ENCODE measurements around the gene ABCG1.

ABCG1 gene

DNA sequence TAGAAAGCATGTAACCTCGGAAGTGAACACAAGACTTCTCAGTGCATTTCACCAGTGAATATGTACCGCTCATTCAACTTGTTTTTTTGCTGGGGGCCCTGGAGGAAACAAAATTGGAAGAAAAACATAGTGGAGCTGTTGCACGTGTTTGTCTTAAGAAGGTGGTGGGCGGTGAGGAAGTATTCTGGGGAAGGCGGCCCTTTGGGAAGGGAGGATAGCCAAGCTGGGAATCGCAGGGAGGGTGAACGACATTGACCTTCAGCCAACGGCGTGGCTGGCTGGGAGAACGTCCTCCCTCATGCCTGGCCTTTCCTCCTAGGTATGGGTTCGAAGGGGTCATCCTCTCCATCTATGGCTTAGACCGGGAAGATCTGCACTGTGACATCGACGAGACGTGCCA lies 76.9 kb downstream of the ABCG1 start:
- WGBS, 2 experiments (ENCODE audit: insufficient coverage in 2 of 2): 89 to 92% methylated on average over 13 to 14 of the region's 15 CpGs
- H3K36me3 ChIP-seq (ENCODE audit: control insufficient read depth, insufficient read depth, low read length): no peaks in the 10 kb centered on the region
- no peak overlapping the region for H3K4me3 ChIP-seq (ENCODE audit: extremely low read depth, insufficient read depth, low read length, poor library complexity, severe bottlenecking)
- no peak overlapping the region for H3K27ac ChIP-seq (ENCODE audit: low read depth, low read length, severe bottlenecking)
- H3K9me3 ChIP-seq (ENCODE audit: control insufficient read depth, low read length): no peaks in the 10 kb centered on the region
- no peaks in the 10 kb centered on the region for H3K4me1 ChIP-seq (ENCODE audit: control insufficient read depth, insufficient read depth, low read length, poor library complexity, severe bottlenecking)

DNA sequence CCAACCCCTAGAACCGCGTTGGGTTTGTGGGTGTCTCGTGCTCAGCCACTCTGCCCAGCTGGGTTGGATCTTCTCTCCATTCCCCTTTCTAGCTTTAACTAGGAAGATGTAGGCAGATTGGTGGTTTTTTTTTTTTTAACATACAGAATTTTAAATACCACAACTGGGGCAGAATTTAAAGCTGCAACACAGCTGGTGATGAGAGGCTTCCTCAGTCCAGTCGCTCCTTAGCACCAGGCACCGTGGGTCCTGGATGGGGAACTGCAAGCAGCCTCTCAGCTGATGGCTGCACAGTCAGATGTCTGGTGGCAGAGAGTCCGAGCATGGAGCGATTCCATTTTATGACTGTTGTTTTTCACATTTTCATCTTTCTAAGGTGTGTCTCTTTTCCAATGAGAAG lies 77.6 kb downstream of the ABCG1 start:
- H3K27ac ChIP-seq (ENCODE audit: low read depth, low read length, severe bottlenecking): no peak overlapping the region
- H3K4me1 ChIP-seq (ENCODE audit: control insufficient read depth, insufficient read depth, low read length, poor library complexity, severe bottlenecking): no peaks in the 10 kb centered on the region
- no peaks in the 10 kb centered on the region for H3K36me3 ChIP-seq (ENCODE audit: control insufficient read depth, insufficient read depth, low read length)
- no peaks in the 10 kb centered on the region for H3K9me3 ChIP-seq (ENCODE audit: control insufficient read depth, low read length)
- WGBS, 2 experiments (ENCODE audit: insufficient coverage in 2 of 2): 89 to 95% methylated on average over 6 of the region's 7 CpGs
- no peak overlapping the region for H3K4me3 ChIP-seq (ENCODE audit: extremely low read depth, insufficient read depth, low read length, poor library complexity, severe bottlenecking)

DNA sequence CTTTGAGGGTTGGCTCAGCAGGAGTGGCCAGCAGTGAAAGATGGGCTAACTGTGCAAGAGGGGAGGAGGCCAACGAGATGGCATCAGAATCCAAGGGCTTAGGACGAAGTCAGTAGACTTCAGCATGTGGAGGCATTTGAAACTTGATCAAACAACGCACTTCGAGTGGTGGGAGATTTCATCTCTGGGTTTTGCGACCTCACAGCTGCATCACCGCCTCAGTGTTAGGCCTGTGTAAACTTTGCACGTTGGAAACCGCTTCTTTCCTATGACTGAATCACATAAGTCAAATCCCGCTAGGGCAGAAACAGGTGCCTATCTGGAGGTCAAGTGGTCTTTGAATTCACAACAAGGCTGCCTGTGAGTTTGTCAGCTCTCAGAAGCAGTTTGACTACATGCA lies 78.4 kb downstream of the ABCG1 start:
- Histone ChIP-seq H3K27ac (ENCODE audit: low read depth, low read length, severe bottlenecking) (no peak overlapping the region), H3K4me3 (ENCODE audit: extremely low read depth, insufficient read depth, low read length, poor library complexity, severe bottlenecking) (no peak overlapping the region)
- 88 to 89% methylated on average over 9 of the region's 9 CpGs for WGBS, 2 experiments (ENCODE audit: insufficient coverage in 2 of 2)

DNA sequence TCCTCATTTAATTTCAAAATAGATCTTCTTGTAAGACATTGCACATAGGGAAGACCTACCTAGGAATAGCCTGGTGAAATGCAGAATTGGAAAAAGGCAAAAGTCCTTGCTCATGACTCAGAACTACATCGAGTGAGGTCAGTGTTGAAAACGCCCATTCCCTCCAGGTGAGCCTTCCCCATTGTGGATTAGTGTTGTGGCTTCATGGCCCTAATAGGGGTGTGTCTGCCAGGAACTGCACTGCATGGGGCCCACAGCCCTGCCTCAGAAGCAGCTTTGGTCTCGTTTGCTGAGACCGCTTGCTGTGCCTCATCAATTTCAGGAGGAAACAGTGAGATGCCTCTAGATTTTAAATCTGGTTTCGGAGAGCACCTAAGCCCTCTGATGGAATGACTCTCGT lies 79.3 kb downstream of the ABCG1 start:
- Histone ChIP-seq H3K4me3 (ENCODE audit: extremely low read depth, insufficient read depth, low read length, poor library complexity, severe bottlenecking) (no peak overlapping the region), H3K27ac (ENCODE audit: low read depth, low read length, severe bottlenecking) (no peak overlapping the region), H3K36me3 (ENCODE audit: control insufficient read depth, insufficient read depth, low read length) (no peaks in the 10 kb centered on the region), H3K4me1 (ENCODE audit: control insufficient read depth, insufficient read depth, low read length, poor library complexity, severe bottlenecking) (no peaks in the 10 kb centered on the region), H3K9me3 (ENCODE audit: control insufficient read depth, low read length) (no peaks in the 10 kb centered on the region)
- 49 to 53% methylated on average over 6 of the region's 6 CpGs for WGBS, 2 experiments (ENCODE audit: insufficient coverage in 2 of 2)

More for the DNA sequence above, 78.4 kb downstream of the ABCG1 start:
- Histone ChIP-seq H3K4me1 (ENCODE audit: control insufficient read depth, insufficient read depth, low read length, poor library complexity, severe bottlenecking) (no peaks in the 10 kb centered on the region), H3K36me3 (ENCODE audit: control insufficient read depth, insufficient read depth, low read length) (no peaks in the 10 kb centered on the region), H3K9me3 (ENCODE audit: control insufficient read depth, low read length) (no peaks in the 10 kb centered on the region)

DNA sequence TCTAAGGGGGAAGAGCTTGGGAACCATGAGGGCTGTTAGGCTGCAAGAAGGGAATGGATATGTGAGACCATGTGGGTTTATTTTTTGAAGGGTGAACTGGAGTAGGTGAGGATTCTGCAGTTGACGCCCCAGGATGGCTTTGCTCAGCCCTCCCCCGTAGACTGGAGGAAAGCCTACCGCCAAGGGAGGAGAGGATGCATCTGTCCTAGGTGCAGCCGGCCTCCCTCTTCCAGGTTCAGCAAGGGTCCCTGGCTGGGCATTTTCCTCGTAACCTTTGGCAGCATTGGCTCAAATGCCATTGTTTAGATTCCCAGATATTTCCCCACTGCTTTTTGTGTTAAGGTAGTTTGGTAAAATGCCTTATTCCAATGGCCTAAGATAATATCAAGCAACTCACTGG lies 79.7 kb downstream of the ABCG1 start:
- WGBS, 2 experiments (ENCODE audit: insufficient coverage in 2 of 2): 74 to 83% methylated on average over 4 to 5 of the region's 5 CpGs
- Histone ChIP-seq H3K4me1 (ENCODE audit: control insufficient read depth, insufficient read depth, low read length, poor library complexity, severe bottlenecking) (no peaks in the 10 kb centered on the region), H3K27ac (ENCODE audit: low read depth, low read length, severe bottlenecking) (no peak overlapping the region), H3K36me3 (ENCODE audit: control insufficient read depth, insufficient read depth, low read length) (no peaks in the 10 kb centered on the region), H3K9me3 (ENCODE audit: control insufficient read depth, low read length) (no peaks in the 10 kb centered on the region), H3K4me3 (ENCODE audit: extremely low read depth, insufficient read depth, low read length, poor library complexity, severe bottlenecking) (no peak overlapping the region)

DNA sequence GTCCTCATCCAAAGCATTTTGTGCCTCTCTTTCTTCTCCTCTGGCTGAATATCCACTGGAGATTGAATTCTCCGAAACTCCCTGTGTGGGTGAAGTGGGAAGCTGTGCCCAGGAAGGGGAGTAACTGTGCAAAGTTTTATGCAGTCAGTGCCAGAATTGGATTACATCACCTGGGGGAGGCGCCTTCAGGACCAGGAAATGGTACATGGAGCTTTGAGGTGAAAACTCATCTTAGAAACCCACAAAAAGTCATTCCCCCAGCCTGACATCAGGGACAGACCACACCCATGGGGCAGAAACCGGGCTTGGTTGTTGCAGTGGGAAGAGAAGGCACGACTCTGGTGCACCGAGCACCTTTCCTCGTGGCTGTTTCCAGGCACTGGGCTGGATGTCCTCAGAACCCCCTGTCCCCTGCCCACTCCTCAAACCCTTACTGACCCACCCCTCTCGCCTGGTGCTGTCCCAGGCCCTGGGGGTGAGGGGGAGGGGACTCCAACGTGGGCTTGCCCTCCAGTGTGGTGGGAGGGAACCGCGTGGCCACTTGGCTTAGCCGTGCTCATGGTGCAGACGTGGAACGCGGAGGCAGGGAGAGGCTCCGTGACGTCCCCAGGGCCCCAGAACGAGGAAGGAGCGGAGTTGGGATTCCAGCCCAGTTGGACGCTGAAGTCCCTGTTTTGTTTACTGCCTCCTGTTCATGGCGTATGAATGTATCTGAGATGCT lies 80.5 kb downstream of the ABCG1 start:
- Histone ChIP-seq H3K9me3 (ENCODE audit: control insufficient read depth, low read length) (no peaks in the 10 kb centered on the region), H3K4me3 (ENCODE audit: extremely low read depth, insufficient read depth, low read length, poor library complexity, severe bottlenecking) (no peak overlapping the region), H3K27ac (ENCODE audit: low read depth, low read length, severe bottlenecking) (no peak overlapping the region), H3K4me1 (ENCODE audit: control insufficient read depth, insufficient read depth, low read length, poor library complexity, severe bottlenecking) (no peaks in the 10 kb centered on the region), H3K36me3 (ENCODE audit: control insufficient read depth, insufficient read depth, low read length) (no peaks in the 10 kb centered on the region)
- WGBS, 2 experiments (ENCODE audit: insufficient coverage in 2 of 2): 89 to 90% methylated on average over 13 to 14 of the region's 20 CpGs

DNA sequence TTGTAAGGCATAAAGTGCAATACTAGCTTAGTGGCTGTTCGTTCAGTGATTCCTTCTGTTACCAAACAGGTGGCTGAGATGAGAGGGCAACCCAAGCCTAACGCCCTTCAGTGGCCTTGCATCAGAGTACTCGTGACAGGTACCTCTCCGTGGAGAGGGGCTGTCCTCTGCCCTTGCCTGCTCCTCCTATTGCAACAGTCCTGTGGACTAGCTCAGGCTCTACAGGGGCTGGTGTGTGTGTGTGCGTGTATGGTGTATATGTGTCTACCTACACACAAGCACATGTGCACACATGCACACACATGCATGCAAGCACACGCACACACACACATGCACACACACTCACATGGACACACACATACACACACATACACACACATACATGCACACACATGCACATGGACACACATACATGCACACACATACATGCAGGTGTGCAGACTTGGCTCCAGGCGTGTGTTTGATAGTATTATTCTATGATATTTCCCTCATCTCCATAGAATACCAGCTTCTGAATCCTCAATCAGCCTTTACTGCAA lies 81.2 kb downstream of the ABCG1 start:
- H3K36me3 ChIP-seq (ENCODE audit: control insufficient read depth, insufficient read depth, low read length): no peaks in the 10 kb centered on the region
- no peaks in the 10 kb centered on the region for H3K9me3 ChIP-seq (ENCODE audit: control insufficient read depth, low read length)
- H3K27ac ChIP-seq (ENCODE audit: low read depth, low read length, severe bottlenecking): no peak overlapping the region
- H3K4me1 ChIP-seq (ENCODE audit: control insufficient read depth, insufficient read depth, low read length, poor library complexity, severe bottlenecking): no peaks in the 10 kb centered on the region
- no peak overlapping the region for H3K4me3 ChIP-seq (ENCODE audit: extremely low read depth, insufficient read depth, low read length, poor library complexity, severe bottlenecking)
- 86 to 100% methylated on average over 2 to 4 of the region's 7 CpGs for WGBS, 2 experiments (ENCODE audit: insufficient coverage in 2 of 2)

DNA sequence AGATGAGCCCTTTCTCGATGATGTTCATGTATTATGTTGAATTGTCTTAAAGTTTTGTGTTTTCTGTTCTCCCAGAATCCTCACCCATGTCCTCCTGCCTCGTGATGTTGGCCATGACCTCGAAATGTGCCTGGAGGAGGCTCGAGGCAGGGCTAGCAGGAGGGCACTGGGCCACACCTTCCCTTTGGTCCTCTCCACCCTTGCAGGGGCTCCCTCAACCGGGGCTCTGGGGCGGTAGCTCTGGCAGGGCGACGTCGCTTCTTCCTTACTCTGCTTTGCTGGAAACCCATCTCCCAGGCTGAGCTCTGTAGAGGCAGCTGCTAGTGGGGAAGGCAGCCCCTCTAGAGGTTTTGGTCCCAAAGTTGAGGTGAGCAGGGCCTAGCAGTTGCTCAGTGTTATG lies 82.0 kb downstream of the ABCG1 start:
- no peaks in the 10 kb centered on the region for H3K4me1 ChIP-seq (ENCODE audit: control insufficient read depth, insufficient read depth, low read length, poor library complexity, severe bottlenecking)
- 91 to 92% methylated on average over 5 to 9 of the region's 9 CpGs for WGBS, 2 experiments (ENCODE audit: insufficient coverage in 2 of 2)
- H3K27ac ChIP-seq (ENCODE audit: low read depth, low read length, severe bottlenecking): no peak overlapping the region
- no peaks in the 10 kb centered on the region for H3K36me3 ChIP-seq (ENCODE audit: control insufficient read depth, insufficient read depth, low read length)
- H3K9me3 ChIP-seq (ENCODE audit: control insufficient read depth, low read length): no peaks in the 10 kb centered on the region
- no peak overlapping the region for H3K4me3 ChIP-seq (ENCODE audit: extremely low read depth, insufficient read depth, low read length, poor library complexity, severe bottlenecking)

DNA sequence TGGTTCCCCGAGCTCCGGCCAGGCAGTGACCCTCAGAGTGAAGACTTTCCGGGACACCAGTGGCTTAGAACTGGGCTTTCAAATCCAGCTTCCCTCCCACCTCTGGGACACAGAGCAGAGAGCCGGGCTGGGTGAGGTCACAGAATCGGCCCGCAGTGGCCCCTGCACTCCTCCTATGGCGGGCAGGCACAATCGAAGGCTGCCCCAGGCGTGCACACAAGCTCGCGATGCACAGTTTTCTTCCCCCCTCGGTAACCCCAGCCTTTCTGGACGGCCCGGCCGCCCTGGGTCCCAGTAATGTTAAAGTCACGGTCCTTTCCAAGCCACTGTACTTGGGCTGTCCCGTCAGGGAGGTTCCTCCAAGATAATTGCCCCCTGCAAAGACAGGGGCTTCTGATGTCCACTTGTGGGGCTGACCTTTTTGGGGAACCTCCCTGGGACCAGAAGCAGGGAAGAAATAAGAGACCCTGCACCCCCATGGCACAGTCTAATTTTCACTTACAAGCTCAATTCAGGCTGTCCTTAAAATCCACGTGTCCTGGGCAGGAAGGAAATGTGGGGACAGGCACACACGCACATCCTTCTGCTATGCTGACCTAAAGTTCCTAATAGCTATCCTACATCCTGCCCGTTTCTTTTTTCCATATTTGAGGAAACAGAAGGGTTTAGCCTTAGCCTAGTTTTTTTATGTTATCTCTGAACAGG lies 82.6 kb downstream of the ABCG1 start:
- no peaks in the 10 kb centered on the region for H3K4me1 ChIP-seq (ENCODE audit: control insufficient read depth, insufficient read depth, low read length, poor library complexity, severe bottlenecking)
- WGBS, 2 experiments (ENCODE audit: insufficient coverage in 2 of 2): 91 to 95% methylated on average over 19 to 20 of the region's 20 CpGs
- no peak overlapping the region for H3K4me3 ChIP-seq (ENCODE audit: extremely low read depth, insufficient read depth, low read length, poor library complexity, severe bottlenecking)
- no peak overlapping the region for H3K27ac ChIP-seq (ENCODE audit: low read depth, low read length, severe bottlenecking)
- no peaks in the 10 kb centered on the region for H3K9me3 ChIP-seq (ENCODE audit: control insufficient read depth, low read length)
- no peaks in the 10 kb centered on the region for H3K36me3 ChIP-seq (ENCODE audit: control insufficient read depth, insufficient read depth, low read length)

DNA sequence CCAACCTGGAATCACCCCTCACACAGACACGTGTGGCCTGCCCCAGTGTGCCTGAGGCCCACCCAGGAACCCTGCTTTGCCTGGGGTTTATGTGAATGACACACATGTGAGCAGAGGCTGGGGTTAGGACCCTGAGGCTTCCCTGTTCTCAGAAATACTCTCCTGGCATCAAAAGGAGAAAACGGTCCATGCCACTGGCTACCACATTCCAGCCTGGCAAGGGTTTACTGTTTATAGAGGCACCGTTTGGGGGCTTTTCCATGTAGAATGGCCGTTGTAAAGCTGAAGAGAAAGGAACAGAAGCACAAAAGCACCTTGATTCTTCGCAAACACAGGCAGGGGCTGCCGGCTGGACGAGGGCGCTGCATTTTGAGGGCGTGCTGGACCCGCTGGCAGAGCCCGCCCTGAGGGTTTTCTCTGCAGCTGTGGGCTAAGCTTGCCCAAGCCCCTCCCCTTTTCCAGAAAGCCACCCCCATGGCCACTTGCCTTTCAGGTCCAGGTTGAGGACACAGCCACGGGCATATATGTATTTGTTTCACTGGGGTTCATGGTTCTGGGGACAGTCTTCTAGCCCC lies 83.2 kb downstream of the ABCG1 start:
- Histone ChIP-seq H3K36me3 (ENCODE audit: control insufficient read depth, insufficient read depth, low read length) (no peaks in the 10 kb centered on the region), H3K27ac (ENCODE audit: low read depth, low read length, severe bottlenecking) (no peak overlapping the region), H3K4me3 (ENCODE audit: extremely low read depth, insufficient read depth, low read length, poor library complexity, severe bottlenecking) (no peak overlapping the region), H3K4me1 (ENCODE audit: control insufficient read depth, insufficient read depth, low read length, poor library complexity, severe bottlenecking) (no peaks in the 10 kb centered on the region), H3K9me3 (ENCODE audit: control insufficient read depth, low read length) (no peaks in the 10 kb centered on the region)
- whole genome bisulfite sequencing, 2 experiments (ENCODE audit: insufficient coverage in 2 of 2): 88 to 92% methylated on average over 9 to 11 of the region's 12 CpGs

DNA sequence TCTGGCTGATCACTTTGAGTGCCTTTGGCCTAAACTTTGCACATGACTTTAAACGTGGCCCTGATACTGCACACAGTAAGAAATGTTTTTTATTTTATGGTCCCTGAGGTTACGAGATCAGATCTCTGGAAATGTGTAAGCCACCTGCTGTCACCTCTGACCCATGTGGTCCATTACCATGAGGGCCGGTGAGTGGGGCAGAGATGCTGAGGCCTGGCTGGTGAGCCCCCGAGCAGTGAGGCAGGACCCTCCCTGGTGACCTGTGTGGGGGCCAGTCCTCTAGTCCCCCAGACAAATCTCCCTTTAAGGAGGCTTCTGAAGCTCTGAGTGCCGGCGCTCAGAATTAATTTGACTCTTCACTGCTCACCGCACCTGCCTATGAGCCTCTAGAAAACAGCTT lies 83.9 kb downstream of the ABCG1 start:
- no peaks in the 10 kb centered on the region for H3K36me3 ChIP-seq (ENCODE audit: control insufficient read depth, insufficient read depth, low read length)
- H3K9me3 ChIP-seq (ENCODE audit: control insufficient read depth, low read length): no peaks in the 10 kb centered on the region
- no peak overlapping the region for H3K4me3 ChIP-seq (ENCODE audit: extremely low read depth, insufficient read depth, low read length, poor library complexity, severe bottlenecking)
- no peaks in the 10 kb centered on the region for H3K4me1 ChIP-seq (ENCODE audit: control insufficient read depth, insufficient read depth, low read length, poor library complexity, severe bottlenecking)
- no peak overlapping the region for H3K27ac ChIP-seq (ENCODE audit: low read depth, low read length, severe bottlenecking)
- WGBS, 2 experiments (ENCODE audit: insufficient coverage in 2 of 2): 63 to 76% methylated on average over 5 to 6 of the region's 7 CpGs

Data from mesodermal cell (in vitro differentiated cells).